ENCODE data around the gene SNRPA.
"Not testable (repeated sequence)": the region's sequence is repeated elsewhere in the genome, so short reads cannot be mapped to it uniquely, and the experiment has no call there.

SNRPA gene

GRCh38 chr19:40811478-40812341 is 60.7 kb downstream of the SNRPA start:
- no peak for DNase-seq (ENCODE audit: low read depth)
- TF ChIP-seq, protein P1, sequence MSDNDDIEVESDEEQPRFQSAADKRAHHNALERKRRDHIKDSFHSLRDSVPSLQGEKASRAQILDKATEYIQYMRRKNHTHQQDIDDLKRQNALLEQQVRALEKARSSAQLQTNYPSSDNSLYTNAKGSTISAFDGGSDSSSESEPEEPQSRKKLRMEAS (IDR thresholded peaks at IDR 0.05; ENCODE audit: low read depth, low read length), result no peak
- TF ChIP-seq MYC (IDR thresholded peaks at IDR 0.05; ENCODE audit: low read depth, low read length) (no peak), POLR2A (IDR thresholded peaks at IDR 0.05; ENCODE audit: extremely low read depth, insufficient read length) (no peak), CTCF (IDR thresholded peaks at IDR 0.05; ENCODE audit: low read depth, low read length) (no peak)
- no peak overlapping the region for H3K4me3 ChIP-seq (ENCODE audit: low read depth, low read length)

DNA sequence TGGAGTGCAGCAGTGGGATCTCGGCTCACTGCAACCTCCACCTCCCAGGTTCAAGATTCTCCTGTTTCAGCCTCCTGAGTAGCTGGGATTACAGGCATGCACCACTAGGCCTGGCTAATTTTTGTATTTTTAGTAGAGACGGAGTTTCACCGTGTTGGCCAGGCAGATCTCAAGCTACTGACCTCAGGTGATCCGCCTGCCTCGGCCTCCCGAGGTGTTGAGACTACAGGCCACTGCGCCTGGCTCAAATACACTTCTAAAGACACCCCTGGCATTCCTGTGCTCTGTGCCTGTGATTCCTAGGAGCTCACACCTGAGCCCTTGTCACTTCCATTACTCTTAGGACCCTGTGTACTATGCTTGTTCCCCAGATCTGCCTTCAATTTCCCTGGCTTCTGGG is 61.6 kb downstream of the SNRPA start:
- H3K4me3 ChIP-seq (ENCODE audit: low read depth, low read length); DNase-seq (ENCODE audit: low read depth): not testable (repeated sequence)

DNA sequence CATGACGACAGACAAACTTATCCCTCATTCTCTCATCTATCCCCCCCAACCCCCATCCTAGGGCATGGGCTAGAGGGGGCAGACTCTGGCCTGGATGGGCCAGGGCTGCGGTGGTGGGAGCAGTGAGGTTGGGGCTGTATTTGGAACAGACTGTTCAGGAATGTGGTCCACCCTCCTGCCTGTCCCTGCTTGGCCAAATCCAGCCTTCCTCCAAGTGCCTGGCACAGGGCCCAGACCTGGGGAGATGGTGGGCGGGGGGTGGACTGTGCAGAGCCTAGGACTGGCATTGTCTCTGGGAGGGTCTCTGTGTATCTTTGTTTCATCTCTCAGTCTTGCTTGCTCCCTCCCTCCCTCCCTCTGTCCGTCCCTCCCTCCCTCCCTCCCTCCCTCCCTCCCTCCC is 62.2 kb downstream of the SNRPA start:
- TF ChIP-seq POLR2A (IDR thresholded peaks at IDR 0.05; ENCODE audit: extremely low read depth, insufficient read length) (no peak), CTCF (IDR thresholded peaks at IDR 0.05; ENCODE audit: low read depth, low read length) (no peak), MYC (IDR thresholded peaks at IDR 0.05; ENCODE audit: low read depth, low read length) (no peak)
- TF ChIP-seq, protein P1 (IDR thresholded peaks at IDR 0.05; ENCODE audit: low read depth, low read length), result no peak
- no peak for DNase-seq (ENCODE audit: low read depth)
- H3K4me3 ChIP-seq (ENCODE audit: low read depth, low read length), result no peak overlapping the region

Measured in NB4 (cell line).